C4-2B (cell line): ENCODE data around the gene LYPD5.

Experiments
- CTCF ChIP-seq: fragments of 450-650 bp; conservative IDR thresholded peaks from 2 replicates; pipeline ENCODE4 v1.5.1; 2017; ENCODE audit warnings: mild to moderate bottlenecking
- ZFX ChIP-seq: fragments of 450-650 bp; IDR thresholded peaks from 2 replicates; pipeline ENCODE4 v1.6.1; 2017

- TF ChIP-seq CTCF = no peak
- TF ChIP-seq ZFX = no peak
Observed at GRCh38 chr19:43812688-43813087, 10.4 kb upstream of the LYPD5 start.
